Measurements from ENCODE around the gene MPPED2.

- TF ChIP-seq POLR2AphosphoS5 (IDR thresholded peaks at IDR 0.05; ENCODE audit: low read depth) (no peak), CTCF (IDR thresholded peaks at IDR 0.05; ENCODE audit: insufficient read depth, low read length) (no peak)
These were observed 9.8 kb upstream of the MPPED2 start for GRCh38 chr11:30595934-30596333.

All from HL-60 (cell line).